Fibroblast of lung (primary cell): Measurements from ENCODE around the gene C15orf40. TPM values are rescaled to one million over a fixed set of nuclear protein-coding genes. Genes with fewer than 3 reads are reported as not detected.

Source experiments
- DNase-seq, 2 donors: peaks; one replicate each; pipeline versions ENCODE4 v3.0.0 to v3.0.0-alpha.2; 2010; ENCODE audit warnings: low read depth in 2 of 2
- H2AFZ ChIP-seq: 2 replicates; pipeline ENCODE4 v1.5.1; 2012; ENCODE audit warnings: low read length, control low read depth, inconsistent platforms
- H3K27ac ChIP-seq: 2 replicates; pipeline ENCODE4 v1.5.1; 2011; ENCODE audit warnings: low read length, control low read depth; ENCODE audit not compliant: insufficient read depth
- H3K27me3 ChIP-seq: 2 replicates; pipeline ENCODE4 v1.5.1; 2011; ENCODE audit warnings: mild to moderate bottlenecking, low read length; ENCODE audit not compliant: control insufficient read depth, insufficient read depth
- H3K36me3 ChIP-seq: 2 replicates; pipeline ENCODE4 v1.5.1; 2011; ENCODE audit warnings: low read length; ENCODE audit not compliant: control insufficient read depth, insufficient read depth
- H3K4me1 ChIP-seq: 2 replicates; pipeline ENCODE4 v1.5.1; 2011; ENCODE audit warnings: low read length; ENCODE audit not compliant: control insufficient read depth, insufficient read depth; ENCODE audit errors: extremely low read depth
- H3K4me2 ChIP-seq: 2 replicates; pipeline ENCODE4 v1.5.1; 2011; ENCODE audit warnings: low read length, control low read depth; ENCODE audit not compliant: insufficient read depth; ENCODE audit errors: extremely low read depth
- H3K4me3 ChIP-seq, 4 experiments: fragments of 200-600 bp in 1 of 4; sonication (generic) in 1 of 4; replicated peaks in 1 of 4; 2 replicates each; pipeline ENCODE4 v1.5.1; 2011 to 2016; ENCODE audit warnings: low read length in 4 of 4, low read depth in 3 of 4, mild to moderate bottlenecking in 3 of 4, control low read depth in 2 of 4, inconsistent platforms in 1 of 4, mixed read lengths in 1 of 4; ENCODE audit not compliant: insufficient read depth in 1 of 4; ENCODE audit errors: control extremely low read depth in 1 of 4
- H3K79me2 ChIP-seq: 2 replicates; pipeline ENCODE4 v1.5.1; 2012; ENCODE audit warnings: mild to moderate bottlenecking, low read length, inconsistent platforms; ENCODE audit not compliant: control insufficient read depth, insufficient read depth
- H3K9ac ChIP-seq: 2 replicates; pipeline ENCODE4 v1.5.1; 2011; ENCODE audit warnings: mild to moderate bottlenecking, low read length, control low read depth; ENCODE audit not compliant: insufficient read depth
- H3K9me3 ChIP-seq: 2 replicates; pipeline ENCODE4 v1.5.1; 2012; ENCODE audit warnings: low read depth, low read length; ENCODE audit not compliant: control insufficient read depth, insufficient read depth
- H4K20me1 ChIP-seq: 2 replicates; pipeline ENCODE4 v1.5.1; 2011; ENCODE audit warnings: low read length; ENCODE audit not compliant: control insufficient read depth, insufficient read depth; ENCODE audit errors: extremely low read depth
- EZH2 ChIP-seq: IDR thresholded peaks from 2 replicates; pipeline ENCODE4 v1.5.1; 2012; ENCODE audit warnings: low read length, control low read depth, mild to moderate bottlenecking; ENCODE audit errors: missing control alignments
- polyA plus RNA-seq, 2 donors: library from polyadenylated mRNA; depleted of rRNA in 1 of 2; stranded (reverse) in 1 of 2; unstranded in 1 of 2; fragments of >200 nt; gene quantifications; 2 replicates each; pipeline ENCODE4 v1.2.1, GENCODE V29; 2011 to 2012; ENCODE audit warnings: missing spikeins in 1 of 2
- total RNA-seq: library from RNA; depleted of rRNA; stranded (reverse); fragments of >200 nt; gene quantifications from 2 replicates; pipeline ENCODE4 v1.2.1, GENCODE V29; 2014
- TF ChIP-seq, protein P1 (sequence below), 2 donors: IDR thresholded peaks in 1 of 2; conservative IDR thresholded peaks in 1 of 2; 1 replicate in 1 of 2; 2 replicates in 1 of 2; pipeline ENCODE4 v1.5.1; 2011 to 2012; ENCODE audit warnings: low read length in 2 of 2, control low read depth in 1 of 2, inconsistent platforms in 1 of 2, low read depth in 1 of 2, mild to moderate bottlenecking in 1 of 2

C15orf40 gene
- total and polyA plus RNA-seq, 2 donors (not counting 1 experiment from before 2014, with no cell fraction given) = 12.6 to 20.7 TPM

- Histone ChIP-seq H3K9me3 (no peaks in the 10 kb centered on the region), H3K27me3 (no peaks in the 10 kb centered on the region), H3K4me1 (no peaks in the 10 kb centered on the region), H3K79me2 (no peaks in the 10 kb centered on the region), H3K4me3 (no peak overlapping the region), H3K9ac (no peak overlapping the region), H3K27ac (no peak overlapping the region), H3K4me2 (no peak overlapping the region), H3K36me3 (no peaks in the 10 kb centered on the region), H2AFZ (no peak overlapping the region), H4K20me1 (no peaks in the 10 kb centered on the region)
- TF ChIP-seq, protein P1, sequence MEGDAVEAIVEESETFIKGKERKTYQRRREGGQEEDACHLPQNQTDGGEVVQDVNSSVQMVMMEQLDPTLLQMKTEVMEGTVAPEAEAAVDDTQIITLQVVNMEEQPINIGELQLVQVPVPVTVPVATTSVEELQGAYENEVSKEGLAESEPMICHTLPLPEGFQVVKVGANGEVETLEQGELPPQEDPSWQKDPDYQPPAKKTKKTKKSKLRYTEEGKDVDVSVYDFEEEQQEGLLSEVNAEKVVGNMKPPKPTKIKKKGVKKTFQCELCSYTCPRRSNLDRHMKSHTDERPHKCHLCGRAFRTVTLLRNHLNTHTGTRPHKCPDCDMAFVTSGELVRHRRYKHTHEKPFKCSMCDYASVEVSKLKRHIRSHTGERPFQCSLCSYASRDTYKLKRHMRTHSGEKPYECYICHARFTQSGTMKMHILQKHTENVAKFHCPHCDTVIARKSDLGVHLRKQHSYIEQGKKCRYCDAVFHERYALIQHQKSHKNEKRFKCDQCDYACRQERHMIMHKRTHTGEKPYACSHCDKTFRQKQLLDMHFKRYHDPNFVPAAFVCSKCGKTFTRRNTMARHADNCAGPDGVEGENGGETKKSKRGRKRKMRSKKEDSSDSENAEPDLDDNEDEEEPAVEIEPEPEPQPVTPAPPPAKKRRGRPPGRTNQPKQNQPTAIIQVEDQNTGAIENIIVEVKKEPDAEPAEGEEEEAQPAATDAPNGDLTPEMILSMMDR (conservative IDR thresholded peaks at IDR 0.05 in 1 of 2, IDR thresholded peaks at IDR 0.05 in 1 of 2; ENCODE audit: low read depth in 1 of 2, low read length in 2 of 2) = no peak
- TF ChIP-seq EZH2 = no peak
- DNase-seq = no peak
These were observed 38.4 kb downstream of the C15orf40 start for GRCh38 chr15:82972990-82973389.

- TF ChIP-seq EZH2 = no peak
- TF ChIP-seq, protein P1 (conservative IDR thresholded peaks at IDR 0.05 in 1 of 2, IDR thresholded peaks at IDR 0.05 in 1 of 2; ENCODE audit: low read depth in 1 of 2, low read length in 2 of 2) = no peak
- Histone ChIP-seq H3K27ac (no peak overlapping the region), H3K4me3 (no peak overlapping the region), H4K20me1 (no peaks in the 10 kb centered on the region), H2AFZ (no peak overlapping the region), H3K36me3 (no peaks in the 10 kb centered on the region), H3K79me2 (no peaks in the 10 kb centered on the region), H3K4me2 (no peak overlapping the region), H3K9me3 (no peaks in the 10 kb centered on the region), H3K9ac (no peak overlapping the region), H3K4me1 (no peaks in the 10 kb centered on the region), H3K27me3 (no peaks in the 10 kb centered on the region)
- no peak for DNase-seq
These were observed 40.0 kb downstream of the C15orf40 start for GRCh38 chr15:82971218-82971984.

GRCh38 chr15:82970696-82971095 lies 40.7 kb downstream of the C15orf40 start:
- H4K20me1 ChIP-seq = no peaks in the 10 kb centered on the region
- H3K79me2 ChIP-seq = no peaks in the 10 kb centered on the region
- TF ChIP-seq EZH2 = no peak
- TF ChIP-seq, protein P1 (conservative IDR thresholded peaks at IDR 0.05 in 1 of 2, IDR thresholded peaks at IDR 0.05 in 1 of 2; ENCODE audit: low read depth in 1 of 2, low read length in 2 of 2) = no peak
- H3K4me2 ChIP-seq = no peak overlapping the region
- DNase-seq = no peak
- no peak overlapping the region for H2AFZ ChIP-seq
- H3K4me1 ChIP-seq = no peaks in the 10 kb centered on the region
- no peaks in the 10 kb centered on the region for H3K27me3 ChIP-seq
- no peaks in the 10 kb centered on the region for H3K36me3 ChIP-seq
- no peak overlapping the region for H3K9ac ChIP-seq
- no peaks in the 10 kb centered on the region for H3K9me3 ChIP-seq
- no peak overlapping the region for H3K4me3 ChIP-seq
- no peak overlapping the region for H3K27ac ChIP-seq
